Measurements from ENCODE around the gene IPO4.

The IPO4 gene

GRCh38 chr14:24177041-24177825 is 11.4 kb downstream of the IPO4 start:
- DNase-seq (ENCODE audit: low spot score): no peak

- no peak for DNase-seq (ENCODE audit: low spot score)
These were observed 12.0 kb downstream of the IPO4 start for GRCh38 chr14:24176599-24176998.

- DNase-seq (ENCODE audit: low spot score): no peak
These were observed 15.7 kb downstream of the IPO4 start for GRCh38 chr14:24172871-24173281.

GRCh38 chr14:24172261-24172860 is 16.3 kb downstream of the IPO4 start:
- no peak for DNase-seq (ENCODE audit: low spot score)

- DNase-seq (ENCODE audit: low spot score): peak; percentile 82
These were observed 17.0 kb downstream of the IPO4 start, which contains the start of gene REC8 for GRCh38 chr14:24171422-24172260. TSS of gene REC8 (plus strand) at chr14:24172080. CDS start at chr14:24172553, 473 bp downstream.

GRCh38 chr14:24167469-24168114 is 21.0 kb downstream of the IPO4 start:
- no peak for DNase-seq (ENCODE audit: low spot score)

- DNase-seq (ENCODE audit: low spot score): no peak
These were observed 22.8 kb downstream of the IPO4 start for GRCh38 chr14:24165785-24166184.

GRCh38 chr14:24164518-24164991 is 24.1 kb downstream of the IPO4 start:
- DNase-seq (ENCODE audit: low spot score): no peak

- DNase-seq (ENCODE audit: low spot score): no peak
These were observed 26.5 kb downstream of the IPO4 start for GRCh38 chr14:24162093-24162492.

GRCh38 chr14:24160850-24161804 is 27.5 kb downstream of the IPO4 start, which contains the start of gene IRF9:
TSS of gene IRF9 (plus strand) at chr14:24161265. CDS start at chr14:24162145, 880 bp downstream.
- DNase-seq (ENCODE audit: low spot score): peak; percentile 94

- DNase-seq (ENCODE audit: low spot score): no peak
These were observed 28.1 kb downstream of the IPO4 start for GRCh38 chr14:24160499-24160849.

GRCh38 chr14:24159777-24160498 is 28.7 kb downstream of the IPO4 start:
- DNase-seq (ENCODE audit: low spot score): no peak

GRCh38 chr14:24157331-24157730 is 31.3 kb downstream of the IPO4 start:
- no peak for DNase-seq (ENCODE audit: low spot score)

GRCh38 chr14:24156840-24157239 is 31.8 kb downstream of the IPO4 start:
- DNase-seq (ENCODE audit: low spot score): no peak

- DNase-seq (ENCODE audit: low spot score): no peak
These were observed 33.5 kb downstream of the IPO4 start for GRCh38 chr14:24155100-24155499.

- DNase-seq (ENCODE audit: low spot score): no peak
These were observed 37.1 kb downstream of the IPO4 start for GRCh38 chr14:24151404-24152080.

- no peak for DNase-seq (ENCODE audit: low spot score)
These were observed 37.6 kb downstream of the IPO4 start for GRCh38 chr14:24150993-24151392.

GRCh38 chr14:24150567-24150966 is 38.0 kb downstream of the IPO4 start:
- DNase-seq (ENCODE audit: low spot score): no peak

- DNase-seq (ENCODE audit: low spot score): no peak
These were observed 38.6 kb downstream of the IPO4 start for GRCh38 chr14:24150061-24150460.

Data from kidney capillary endothelial cell (primary cell).